Activated CD8-positive, alpha-beta memory T cell treated with anti-CD3 and anti-CD28 coated beads, Interleukin-2, amount 50 U/mL, for 24 hours (primary cell): Measurements from ENCODE around the gene ALG5.

ENCODE experiments used
- DNase-seq: peaks from one replicate; pipeline ENCODE4 v3.0.0-alpha.2; 2020; ENCODE audit errors: extremely low read depth

ALG5 gene

GRCh38 chr13:36979361-36980050 lies 19.6 kb downstream of the ALG5 start:
- no peak for DNase-seq

- DNase-seq, result no peak
These were observed 24.0 kb downstream of the ALG5 start for GRCh38 chr13:36975172-36975571.

GRCh38 chr13:36973621-36974295 lies 25.4 kb downstream of the ALG5 start:
- DNase-seq, result no peak

GRCh38 chr13:36973009-36973408 lies 26.1 kb downstream of the ALG5 start:
- no peak for DNase-seq

GRCh38 chr13:36966404-36966803 lies 32.7 kb downstream of the ALG5 start:
- DNase-seq, result no peak

GRCh38 chr13:36965767-36966166 lies 33.4 kb downstream of the ALG5 start:
- no peak for DNase-seq

GRCh38 chr13:36959456-36960116 lies 39.6 kb downstream of the ALG5 start:
- DNase-seq, result no peak

- DNase-seq, result no peak
These were observed 44.6 kb downstream of the ALG5 start for GRCh38 chr13:36954542-36954941.

- DNase-seq, result no peak
These were observed 48.2 kb downstream of the ALG5 start for GRCh38 chr13:36950920-36951319.

GRCh38 chr13:36950330-36950729 lies 48.8 kb downstream of the ALG5 start:
- no peak for DNase-seq

- no peak for DNase-seq
These were observed 54.1 kb downstream of the ALG5 start for GRCh38 chr13:36945078-36945477.

GRCh38 chr13:36925603-36926002 lies 73.5 kb downstream of the ALG5 start:
- no peak for DNase-seq

GRCh38 chr13:36924001-36924400 lies 75.1 kb downstream of the ALG5 start:
- no peak for DNase-seq

GRCh38 chr13:36921631-36922301 lies 77.4 kb downstream of the ALG5 start:
- DNase-seq, result no peak

GRCh38 chr13:36920616-36921185 lies 78.4 kb downstream of the ALG5 start:
- no peak for DNase-seq

GRCh38 chr13:36919833-36920615 lies 79.1 kb downstream of the ALG5 start, which contains the start of gene SMAD9:
Gene SMAD9 (minus strand): TSS chr13:36920238. CDS start chr13:36879689, 40,549 bp downstream.
- no peak for DNase-seq

- no peak for DNase-seq
These were observed 79.8 kb downstream of the ALG5 start for GRCh38 chr13:36919171-36919832.

- DNase-seq, result no peak
These were observed 80.7 kb downstream of the ALG5 start for GRCh38 chr13:36918246-36919131.

- no peak for DNase-seq
These were observed 81.8 kb downstream of the ALG5 start for GRCh38 chr13:36917311-36917710.
